Fibroblast of villous mesenchyme (primary cell): ENCODE data around the gene PGLYRP2. TPM values are rescaled to one million over a fixed set of nuclear protein-coding genes. Genes with fewer than 3 reads are reported as not detected.

Source experiments
- DNase-seq: peaks from one replicate; pipeline ENCODE4 v3.0.0-alpha.2; 2010; ENCODE audit warnings: low read depth
- H3K4me3 ChIP-seq: 2 replicates; pipeline ENCODE4 v1.5.1; 2011; ENCODE audit warnings: low read depth, mild to moderate bottlenecking, low read length
- total RNA-seq: library from RNA; depleted of rRNA; stranded (reverse); fragments of >200 nt; gene quantifications from 2 replicates; pipeline ENCODE4 v1.2.3, GENCODE V29; 2012
- TF ChIP-seq, protein P1 (sequence below): IDR thresholded peaks from 2 replicates; pipeline ENCODE4 v1.5.1; 2012; ENCODE audit warnings: low read depth, mild to moderate bottlenecking, low read length; ENCODE audit not compliant: insufficient read depth

The PGLYRP2 gene
- total RNA-seq, 1 donor = not detected

- H3K4me3 ChIP-seq = peak overlapping the region; percentile 40
- TF ChIP-seq, protein P1, sequence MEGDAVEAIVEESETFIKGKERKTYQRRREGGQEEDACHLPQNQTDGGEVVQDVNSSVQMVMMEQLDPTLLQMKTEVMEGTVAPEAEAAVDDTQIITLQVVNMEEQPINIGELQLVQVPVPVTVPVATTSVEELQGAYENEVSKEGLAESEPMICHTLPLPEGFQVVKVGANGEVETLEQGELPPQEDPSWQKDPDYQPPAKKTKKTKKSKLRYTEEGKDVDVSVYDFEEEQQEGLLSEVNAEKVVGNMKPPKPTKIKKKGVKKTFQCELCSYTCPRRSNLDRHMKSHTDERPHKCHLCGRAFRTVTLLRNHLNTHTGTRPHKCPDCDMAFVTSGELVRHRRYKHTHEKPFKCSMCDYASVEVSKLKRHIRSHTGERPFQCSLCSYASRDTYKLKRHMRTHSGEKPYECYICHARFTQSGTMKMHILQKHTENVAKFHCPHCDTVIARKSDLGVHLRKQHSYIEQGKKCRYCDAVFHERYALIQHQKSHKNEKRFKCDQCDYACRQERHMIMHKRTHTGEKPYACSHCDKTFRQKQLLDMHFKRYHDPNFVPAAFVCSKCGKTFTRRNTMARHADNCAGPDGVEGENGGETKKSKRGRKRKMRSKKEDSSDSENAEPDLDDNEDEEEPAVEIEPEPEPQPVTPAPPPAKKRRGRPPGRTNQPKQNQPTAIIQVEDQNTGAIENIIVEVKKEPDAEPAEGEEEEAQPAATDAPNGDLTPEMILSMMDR = no peak
- no peak for DNase-seq
Observed at GRCh38 chr19:15469513-15470297, 9.6 kb downstream of the PGLYRP2 start.

- DNase-seq = no peak
- TF ChIP-seq, protein P1 = no peak
Observed at GRCh38 chr19:15468675-15469512, 10.4 kb downstream of the PGLYRP2 start.

DNA sequence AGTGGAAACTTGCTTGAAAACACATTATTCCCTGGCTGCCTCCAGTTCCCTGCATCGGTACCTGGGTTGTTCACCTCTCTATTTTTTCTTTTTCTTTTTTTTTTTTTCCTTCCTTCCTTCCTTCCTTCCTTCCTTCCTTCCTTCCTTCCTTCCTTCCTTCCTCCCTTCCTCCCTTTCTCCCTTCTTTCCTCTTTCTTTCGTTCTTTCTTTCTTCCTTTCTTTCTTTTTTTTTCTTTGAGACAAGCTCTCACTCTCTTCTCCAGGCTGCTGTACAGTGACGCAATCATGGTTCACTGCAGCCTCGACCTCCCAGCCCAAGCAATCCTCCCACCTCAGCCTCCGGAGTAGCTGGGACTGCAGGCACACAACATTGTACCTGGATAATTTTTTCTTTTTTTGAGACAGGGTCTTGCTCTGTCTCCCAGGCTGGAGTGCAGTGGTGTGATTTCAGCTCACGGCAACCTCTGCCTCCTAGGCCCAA is 11.5 kb downstream of the PGLYRP2 start:
- TF ChIP-seq, protein P1 = no peak
- DNase-seq = no peak
- no peak overlapping the region for H3K4me3 ChIP-seq

More at GRCh38 chr19:15468675-15469512, 10.4 kb downstream of the PGLYRP2 start:
- H3K4me3 ChIP-seq = no peak overlapping the region

- TF ChIP-seq, protein P1 = no peak
- DNase-seq = peak; percentile 66
- no peak overlapping the region for H3K4me3 ChIP-seq
Observed at GRCh38 chr19:15466851-15467733, 12.2 kb downstream of the PGLYRP2 start.

- TF ChIP-seq, protein P1 = no peak
- DNase-seq = no peak
- no peak within 1 kb of the TSS for H3K4me3 ChIP-seq
Observed at GRCh38 chr19:15464394-15465385, 14.6 kb downstream of the PGLYRP2 start, which contains the start of gene RASAL3. RASAL3 (minus strand) TSS chr19:15464544; CDS start chr19:15464358, 186 bp downstream.
